PC-3 (cell line): ENCODE data around the gene TMUB2.

Experiments
- CTCF ChIP-seq: fragments of 300-600 bp; sonication (generic); conservative IDR thresholded peaks from 2 replicates; pipeline ENCODE4 v1.5.1; 2017; ENCODE audit warnings: antibody characterized with exemption, low read depth, mild to moderate bottlenecking, low read length
- EZH2phosphoT487 ChIP-seq: fragments of 300-600 bp; sonication (generic); IDR thresholded peaks from 2 replicates; pipeline ENCODE4 v1.6.1; 2018; ENCODE audit warnings: mild to moderate bottlenecking, antibody characterized with exemption, low read length, borderline replicate concordance

DNA sequence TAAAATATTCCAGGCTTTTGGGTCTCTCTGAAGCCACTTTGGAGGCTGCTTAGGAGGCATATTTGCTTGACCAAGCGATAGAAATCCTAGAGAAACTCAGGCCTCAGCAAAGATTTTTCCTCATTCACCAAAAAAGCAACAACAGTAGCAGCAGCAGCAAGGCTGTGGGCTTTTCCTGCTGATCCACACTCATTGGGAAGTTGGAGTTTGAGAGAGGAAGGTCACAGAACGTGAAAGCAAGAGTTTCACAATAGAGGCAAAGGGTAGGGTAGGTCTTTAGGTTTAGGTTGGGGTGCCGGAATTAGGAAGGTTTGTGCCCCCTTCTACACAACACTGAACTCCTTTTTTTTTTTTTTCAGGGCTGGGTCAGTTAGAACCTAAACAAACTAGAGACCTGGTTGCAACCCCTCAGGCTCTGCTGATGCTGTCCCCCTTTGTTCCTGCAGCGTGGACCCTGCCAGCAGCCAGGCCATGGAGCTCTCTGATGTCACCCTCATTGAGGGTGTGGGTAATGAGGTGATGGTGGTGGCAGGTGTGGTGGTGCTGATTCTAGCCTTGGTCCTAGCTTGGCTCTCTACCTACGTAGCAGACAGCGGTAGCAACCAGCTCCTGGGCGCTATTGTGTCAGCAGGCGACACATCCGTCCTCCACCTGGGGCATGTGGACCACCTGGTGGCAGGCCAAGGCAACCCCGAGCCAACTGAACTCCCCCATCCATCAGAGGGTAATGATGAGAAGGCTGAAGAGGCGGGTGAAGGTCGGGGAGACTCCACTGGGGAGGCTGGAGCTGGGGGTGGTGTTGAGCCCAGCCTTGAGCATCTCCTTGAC, 2.0 kb downstream of the TMUB2 start:
- TF ChIP-seq CTCF (no peak), EZH2phosphoT487 (no peak)
